Measurements from ENCODE around the gene PIP5K1B.

GRCh38 chr9:68997666-68998065 lies 292.6 kb downstream of the PIP5K1B start:
- TF ChIP-seq, protein P1, sequence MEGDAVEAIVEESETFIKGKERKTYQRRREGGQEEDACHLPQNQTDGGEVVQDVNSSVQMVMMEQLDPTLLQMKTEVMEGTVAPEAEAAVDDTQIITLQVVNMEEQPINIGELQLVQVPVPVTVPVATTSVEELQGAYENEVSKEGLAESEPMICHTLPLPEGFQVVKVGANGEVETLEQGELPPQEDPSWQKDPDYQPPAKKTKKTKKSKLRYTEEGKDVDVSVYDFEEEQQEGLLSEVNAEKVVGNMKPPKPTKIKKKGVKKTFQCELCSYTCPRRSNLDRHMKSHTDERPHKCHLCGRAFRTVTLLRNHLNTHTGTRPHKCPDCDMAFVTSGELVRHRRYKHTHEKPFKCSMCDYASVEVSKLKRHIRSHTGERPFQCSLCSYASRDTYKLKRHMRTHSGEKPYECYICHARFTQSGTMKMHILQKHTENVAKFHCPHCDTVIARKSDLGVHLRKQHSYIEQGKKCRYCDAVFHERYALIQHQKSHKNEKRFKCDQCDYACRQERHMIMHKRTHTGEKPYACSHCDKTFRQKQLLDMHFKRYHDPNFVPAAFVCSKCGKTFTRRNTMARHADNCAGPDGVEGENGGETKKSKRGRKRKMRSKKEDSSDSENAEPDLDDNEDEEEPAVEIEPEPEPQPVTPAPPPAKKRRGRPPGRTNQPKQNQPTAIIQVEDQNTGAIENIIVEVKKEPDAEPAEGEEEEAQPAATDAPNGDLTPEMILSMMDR (IDR thresholded peaks at IDR 0.05; ENCODE audit: low read length), result no peak
- TF ChIP-seq EZH2 (IDR thresholded peaks at IDR 0.05; ENCODE audit: borderline replicate concordance, low read length), result no peak
